Putamen (tissue), 1 donor: ENCODE results near the gene PCDHB14.
"Not testable (repeated sequence)": the region's sequence is repeated elsewhere in the genome, so short reads cannot be mapped to it uniquely, and the experiment has no call there.

Source experiments
- DNase-seq: peaks from one replicate; pipeline ENCODE4 v3.0.0-alpha.2; 2016; ENCODE audit warnings: low spot score

The PCDHB14 gene

DNA sequence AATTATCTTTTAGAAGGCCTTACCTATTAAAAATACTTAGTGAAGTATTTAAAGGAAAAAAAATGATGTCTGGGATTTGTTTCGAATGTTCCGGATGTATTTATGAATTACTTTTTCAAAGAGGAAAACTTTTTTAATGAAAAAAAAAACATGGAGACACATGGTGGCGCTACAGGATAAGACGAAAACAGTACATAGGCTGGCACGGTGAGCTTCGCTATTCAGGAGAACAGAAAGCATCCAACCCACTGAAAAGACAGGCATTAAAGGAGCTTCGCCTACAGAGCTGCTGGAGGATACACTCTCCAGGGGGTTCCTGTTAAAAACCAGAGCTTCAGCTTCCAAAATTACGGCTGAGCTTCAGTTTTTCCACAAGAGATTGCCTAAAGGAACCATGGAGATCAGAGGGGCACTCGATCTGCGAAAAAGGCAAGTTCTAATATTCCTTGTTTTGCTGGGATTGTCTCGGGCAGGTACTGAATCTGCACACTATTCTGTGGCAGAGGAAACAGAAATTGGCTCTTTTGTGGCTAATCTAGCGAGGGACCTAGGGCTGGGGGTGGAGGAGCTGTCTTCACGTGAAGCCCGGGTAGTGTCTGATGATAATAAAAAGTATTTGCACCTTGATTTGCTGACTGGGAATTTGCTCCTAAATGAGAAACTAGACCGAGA, at the start of gene PCDHB14:
PCDHB14 (plus strand) TSS at position 232 of the 672 bp plus-strand sequence; CDS start at position 395, 163 bp downstream.
- DNase-seq: peak; percentile 12

- DNase-seq: not testable (repeated sequence)
Observed at GRCh38 chr5:141174291-141175104, 48.6 kb upstream of the PCDHB14 start.

DNA sequence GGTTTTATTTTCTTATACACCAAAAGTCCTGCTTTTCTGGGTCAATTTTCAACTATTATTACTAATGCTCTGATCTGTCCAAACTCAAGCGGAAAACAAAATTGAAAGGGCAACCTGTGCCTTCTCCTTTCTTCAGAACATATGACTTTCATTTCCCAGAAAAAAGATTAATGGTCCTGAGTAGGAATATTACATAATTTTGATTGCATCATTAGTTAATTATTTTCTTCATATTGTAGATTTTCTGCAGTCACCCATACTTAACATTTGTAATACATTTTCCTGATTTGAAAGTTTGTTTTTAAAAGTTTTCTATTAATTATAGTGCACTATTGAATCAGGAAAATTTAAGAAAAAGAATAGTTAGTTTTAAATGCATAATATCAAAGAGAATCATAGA, 47.2 kb upstream of the PCDHB14 start:
- DNase-seq: no peak

DNA sequence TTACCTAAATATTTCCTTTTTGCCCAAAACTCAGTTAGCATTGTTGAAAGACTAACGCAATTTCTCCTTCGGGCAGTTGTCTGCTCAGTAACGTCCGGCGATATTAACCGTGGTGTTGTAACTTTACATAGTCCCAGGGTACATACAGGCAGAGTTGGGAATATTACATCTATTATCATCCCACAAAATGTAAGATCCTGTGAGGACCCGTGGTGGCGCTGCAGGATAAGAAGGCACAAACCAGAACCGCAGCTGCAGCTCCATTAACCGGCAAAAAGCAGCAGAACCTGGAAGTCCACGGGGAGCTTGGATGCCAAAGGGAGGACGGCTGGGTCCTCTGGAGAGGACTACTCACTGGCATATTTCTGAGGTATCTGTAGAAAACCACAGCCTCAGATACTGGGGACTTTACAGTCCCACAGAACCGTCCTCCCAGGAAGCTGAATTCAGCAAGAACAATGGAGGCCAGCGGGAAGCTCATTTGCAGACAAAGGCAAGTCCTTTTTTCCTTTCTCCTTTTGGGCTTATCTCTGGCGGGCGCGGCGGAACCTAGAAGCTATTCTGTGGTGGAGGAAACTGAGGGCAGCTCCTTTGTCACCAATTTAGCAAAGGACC, 45.5 kb upstream of the PCDHB14 start, which contains the start of gene PCDHB8:
PCDHB8 (plus strand) TSS at position 214 of the 615 bp plus-strand sequence; CDS start at position 459, 245 bp downstream.
- DNase-seq: not testable (repeated sequence)

DNA sequence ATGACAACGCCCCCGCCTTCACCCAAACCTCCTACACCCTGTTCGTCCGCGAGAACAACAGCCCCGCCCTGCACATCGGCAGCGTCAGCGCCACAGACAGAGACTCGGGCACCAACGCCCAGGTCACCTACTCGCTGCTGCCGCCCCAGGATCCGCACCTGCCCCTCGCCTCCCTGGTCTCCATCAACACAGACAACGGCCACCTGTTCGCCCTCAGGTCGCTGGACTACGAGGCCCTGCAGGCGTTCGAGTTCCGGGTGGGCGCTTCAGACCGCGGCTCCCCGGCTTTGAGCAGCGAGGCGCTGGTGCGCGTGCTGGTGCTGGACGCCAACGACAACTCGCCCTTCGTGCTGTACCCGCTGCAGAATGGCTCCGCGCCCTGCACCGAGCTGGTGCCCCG, 43.8 kb upstream of the PCDHB14 start:
- not testable (repeated sequence) for DNase-seq

DNA sequence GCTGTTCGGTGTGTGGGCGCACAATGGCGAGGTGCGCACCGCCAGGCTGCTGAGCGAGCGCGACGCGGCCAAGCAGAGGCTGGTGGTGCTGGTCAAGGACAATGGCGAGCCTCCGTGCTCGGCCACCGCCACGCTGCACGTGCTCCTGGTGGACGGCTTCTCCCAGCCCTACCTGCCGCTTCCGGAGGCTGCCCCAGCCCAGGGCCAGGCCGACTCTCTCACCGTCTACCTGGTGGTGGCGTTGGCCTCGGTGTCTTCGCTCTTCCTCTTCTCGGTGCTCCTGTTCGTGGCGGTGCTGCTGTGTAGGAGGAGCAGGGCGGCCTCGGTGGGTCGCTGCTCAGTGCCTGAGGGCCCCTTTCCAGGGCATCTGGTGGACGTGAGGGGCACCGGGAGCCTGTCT, 43.3 kb upstream of the PCDHB14 start:
- not testable (repeated sequence) for DNase-seq

DNA sequence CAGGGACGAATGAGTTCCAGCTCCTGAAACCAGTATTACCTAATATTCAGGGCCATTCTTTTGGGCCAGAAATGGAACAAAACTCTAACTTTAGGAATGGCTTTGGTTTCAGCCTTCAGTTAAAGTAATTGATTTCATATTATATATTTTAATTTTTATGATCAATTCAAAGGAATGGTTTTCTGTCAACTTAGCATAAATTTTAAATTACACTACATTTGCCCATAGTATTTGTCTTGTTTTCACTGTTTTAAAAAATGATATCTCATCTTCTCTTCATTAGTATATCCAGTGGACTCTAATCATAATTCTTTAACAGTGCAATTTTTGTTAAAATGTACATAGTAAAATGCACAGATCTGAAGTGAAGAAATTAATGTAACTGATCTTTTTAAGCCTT, 42.8 kb upstream of the PCDHB14 start:
- DNase-seq: no peak

- peak; percentile 47 for DNase-seq
Observed at GRCh38 chr5:141182248-141182647, 40.9 kb upstream of the PCDHB14 start, which contains the start of gene PCDHB16. PCDHB16 (plus strand) TSS chr5:141182387; CDS start chr5:141182560, 173 bp downstream.

DNA sequence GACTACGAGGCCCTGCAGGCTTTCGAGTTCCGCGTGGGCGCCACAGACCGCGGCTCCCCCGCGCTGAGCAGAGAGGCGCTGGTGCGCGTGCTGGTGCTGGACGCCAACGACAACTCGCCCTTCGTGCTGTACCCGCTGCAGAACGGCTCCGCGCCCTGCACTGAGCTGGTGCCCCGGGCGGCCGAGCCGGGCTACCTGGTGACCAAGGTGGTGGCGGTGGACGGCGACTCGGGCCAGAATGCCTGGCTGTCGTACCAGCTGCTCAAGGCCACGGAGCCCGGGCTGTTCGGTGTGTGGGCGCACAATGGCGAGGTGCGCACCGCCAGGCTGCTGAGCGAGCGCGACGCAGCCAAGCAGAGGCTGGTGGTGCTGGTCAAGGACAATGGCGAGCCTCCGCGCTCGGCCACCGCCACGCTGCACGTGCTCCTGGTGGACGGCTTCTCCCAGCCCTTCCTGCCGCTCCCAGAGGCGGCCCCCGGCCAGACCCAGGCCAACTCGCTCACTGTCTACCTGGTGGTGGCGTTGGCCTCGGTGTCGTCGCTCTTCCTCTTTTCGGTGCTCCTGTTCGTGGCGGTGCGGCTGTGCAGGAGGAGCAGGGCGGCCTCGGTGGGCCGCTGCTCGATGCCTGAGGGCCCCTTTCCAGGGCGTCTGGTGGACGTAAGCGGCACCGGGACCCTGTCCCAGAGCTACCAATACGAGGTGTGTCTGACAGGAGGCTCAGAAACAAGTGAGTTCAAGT, 38.9 kb upstream of the PCDHB14 start:
- DNase-seq: not testable (repeated sequence)

- no peak for DNase-seq
Observed at GRCh38 chr5:141186897-141187512, 36.1 kb upstream of the PCDHB14 start, which contains the start of gene PCDHB9. PCDHB9 (plus strand) TSS chr5:141187161; CDS start chr5:141187319, 158 bp downstream.

GRCh38 chr5:141188682-141189081, 34.5 kb upstream of the PCDHB14 start:
- DNase-seq: not testable (repeated sequence)

- DNase-seq: not testable (repeated sequence)
Observed at GRCh38 chr5:141189131-141189530, 34.0 kb upstream of the PCDHB14 start.

DNA sequence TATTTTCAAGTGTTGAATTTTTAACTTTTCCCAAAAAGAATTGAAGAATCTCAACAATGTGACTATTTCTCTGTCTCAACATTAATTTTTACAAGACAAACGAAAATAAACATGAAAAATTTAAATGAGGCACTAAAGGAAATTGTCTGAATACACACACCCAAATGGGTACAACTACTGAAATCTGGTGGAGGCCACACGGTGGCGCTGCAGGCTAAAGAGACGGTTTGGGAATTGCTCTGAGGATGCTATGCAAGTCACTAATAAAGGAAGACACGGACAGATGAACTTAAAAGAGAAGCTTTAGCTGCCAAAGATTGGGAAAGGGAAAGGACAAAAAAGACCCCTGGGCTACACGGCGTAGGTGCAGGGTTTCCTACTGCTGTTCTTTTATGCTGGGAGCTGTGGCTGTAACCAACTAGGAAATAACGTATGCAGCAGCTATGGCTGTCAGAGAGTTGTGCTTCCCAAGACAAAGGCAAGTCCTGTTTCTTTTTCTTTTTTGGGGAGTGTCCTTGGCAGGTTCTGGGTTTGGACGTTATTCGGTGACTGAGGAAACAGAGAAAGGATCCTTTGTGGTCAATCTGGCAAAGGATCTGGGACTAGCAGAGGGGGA, 30.9 kb upstream of the PCDHB14 start, which contains the start of gene PCDHB10:
PCDHB10 (plus strand) TSS at position 244 of the 616 bp plus-strand sequence; CDS start at position 444, 200 bp downstream.
- DNase-seq: peak; percentile 9

GRCh38 chr5:141194332-141194731, 28.8 kb upstream of the PCDHB14 start:
- DNase-seq: not testable (repeated sequence)

GRCh38 chr5:141196363-141196762, 26.8 kb upstream of the PCDHB14 start:
- DNase-seq: no peak

DNA sequence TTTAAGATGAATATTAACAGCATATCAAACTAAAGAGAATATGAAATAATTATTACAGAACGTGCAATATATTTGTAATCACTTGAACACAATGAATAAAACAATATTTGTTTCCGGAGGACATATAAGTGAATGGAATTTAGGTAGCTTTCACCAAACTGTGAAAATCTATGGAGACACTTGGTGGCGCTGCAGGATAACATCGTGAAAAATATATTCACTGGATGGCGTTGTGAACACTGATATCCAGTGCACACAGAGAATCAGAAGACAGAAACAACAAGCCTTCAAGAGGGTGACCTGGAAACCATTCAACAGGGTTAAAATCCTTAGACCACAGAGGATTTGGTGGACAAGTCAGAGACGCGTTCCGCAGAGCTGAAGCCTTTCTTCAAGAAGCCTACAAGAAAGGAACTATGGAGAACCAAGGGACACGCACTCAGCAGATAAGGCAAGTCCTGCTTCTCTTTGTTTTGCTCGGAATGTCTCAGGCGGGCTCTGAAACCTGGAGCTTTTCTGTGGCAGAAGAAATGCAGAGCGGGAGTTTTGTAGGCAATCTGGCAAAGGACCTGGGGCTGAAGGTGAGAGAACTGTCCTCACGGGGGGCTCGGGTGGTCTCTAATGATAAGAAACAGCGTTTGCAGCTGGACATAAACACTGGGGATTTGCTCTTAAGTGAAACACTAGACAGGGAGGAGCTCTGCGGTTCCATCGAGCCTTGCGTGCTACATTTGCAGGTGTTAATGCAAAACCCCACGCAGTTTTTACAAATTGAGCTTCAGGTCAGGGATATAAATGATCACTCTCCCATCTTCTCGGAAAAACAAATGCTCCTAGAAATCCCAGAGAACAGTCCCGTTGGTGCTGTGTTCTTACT, 23.5 kb upstream of the PCDHB14 start, which contains the start of gene PCDHB11:
PCDHB11 (plus strand) TSS at position 269 of the 877 bp plus-strand sequence; CDS start at position 417, 148 bp downstream.
- no peak for DNase-seq

DNA sequence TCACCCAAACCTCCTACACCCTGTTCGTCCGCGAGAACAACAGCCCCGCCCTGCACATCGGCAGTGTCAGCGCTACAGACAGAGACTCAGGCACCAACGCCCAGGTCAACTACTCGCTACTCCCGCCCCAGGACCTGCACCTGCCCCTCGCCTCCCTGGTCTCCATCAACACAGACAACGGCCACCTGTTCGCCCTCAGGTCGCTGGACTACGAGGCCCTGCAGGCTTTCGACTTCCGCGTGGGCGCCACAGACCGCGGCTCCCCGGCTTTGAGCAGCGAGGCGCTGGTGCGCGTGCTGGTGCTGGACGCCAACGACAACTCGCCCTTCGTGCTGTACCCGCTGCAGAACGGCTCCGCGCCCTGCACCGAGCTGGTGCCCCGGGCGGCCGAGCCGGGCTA, 22.0 kb upstream of the PCDHB14 start:
- not testable (repeated sequence) for DNase-seq

DNA sequence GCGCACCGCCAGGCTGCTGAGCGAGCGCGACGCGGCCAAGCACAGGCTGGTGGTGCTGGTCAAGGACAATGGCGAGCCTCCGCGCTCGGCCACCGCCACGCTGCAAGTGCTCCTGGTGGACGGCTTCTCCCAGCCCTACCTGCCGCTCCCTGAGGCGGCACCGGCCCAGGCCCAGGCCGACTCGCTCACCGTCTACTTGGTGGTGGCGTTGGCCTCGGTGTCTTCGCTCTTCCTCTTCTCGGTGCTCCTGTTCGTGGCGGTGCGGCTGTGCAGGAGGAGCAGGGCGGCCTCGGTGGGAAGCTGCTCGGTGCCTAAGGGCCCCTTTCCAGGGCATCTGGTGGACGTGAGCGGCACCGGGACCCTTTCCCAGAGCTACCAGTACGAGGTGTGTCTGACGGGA, 21.5 kb upstream of the PCDHB14 start:
- not testable (repeated sequence) for DNase-seq

DNA sequence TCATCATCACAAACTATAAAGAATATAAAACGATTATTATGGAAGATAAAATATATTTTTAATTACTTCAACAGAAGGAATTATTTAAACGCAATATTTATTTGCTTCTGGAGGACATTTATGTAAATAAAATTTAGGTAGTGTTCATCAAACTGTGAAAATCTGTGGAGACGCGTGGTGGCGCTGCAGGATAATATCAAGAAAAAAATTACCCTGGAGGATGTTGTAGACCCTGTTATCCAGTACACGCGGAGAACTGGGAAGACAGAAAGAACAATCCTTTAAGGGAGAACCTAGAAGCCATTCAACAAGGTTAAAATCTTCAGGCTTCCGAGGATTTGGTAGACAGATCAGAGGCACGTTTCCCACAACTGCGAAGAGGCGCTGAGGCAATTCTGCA, 14.7 kb upstream of the PCDHB14 start, which contains the start of gene PCDHB12:
PCDHB12 (plus strand) TSS at position 242 of the 400 bp plus-strand sequence. CDS start 189 bp downstream, outside the sequence.
- DNase-seq: no peak
